ENCODE data around the gene SHC2. TPM values are rescaled to one million over a fixed set of nuclear protein-coding genes. Genes with fewer than 3 reads are reported as not detected.

Gene SHC2
- total and polyA plus RNA-seq, 2 of the 8 experiments (the other 6 are each of a cell fraction or from before 2014, with no cell fraction given), result 4.4 to 7.3 TPM

- DNase-seq (ENCODE audit: low read depth in 1 of 2, low spot score in 2 of 2), result peak in 1 of 2 experiments; percentile 39
- WGBS, 2 experiments (ENCODE audit: extremely low coverage in 1 of 2, insufficient coverage in 1 of 2, insufficient read length in 1 of 2, insufficient replicate concordance in 2 of 2, low coverage in 1 of 2, low lambda C conversion rate in 2 of 2, missing lambda C conversion rate in 1 of 2), result 95% methylated on average over 11 of the region's 11 CpGs; no CpG with 5 or more reads in 1 of the 2 experiments
Measured at GRCh38 chr19:402786-403185, 58.0 kb downstream of the SHC2 start.

More at GRCh38 chr19:402786-403185, 58.0 kb downstream of the SHC2 start:
- no peaks in the 10 kb centered on the region; a peak in 1 of 4 replicates for H3K9me3 ChIP-seq (ENCODE audit: insufficient read depth in 2 of 2, low read depth in 1 of 2, low read length in 1 of 2)
- H2BK20ac ChIP-seq (ENCODE audit: low read length), result no peak overlapping the region
- no peak for FAIRE-seq
- H2AFZ ChIP-seq (ENCODE audit: low read length), result no peak overlapping the region
- no peak overlapping the region for H3K23ac ChIP-seq (ENCODE audit: insufficient read length)
- H2BK120ac ChIP-seq (replicated peaks; ENCODE audit: low read depth, low read length), result no peak overlapping the region
- H4K5ac ChIP-seq (ENCODE audit: insufficient read length, low read depth, low read length), result no peak overlapping the region
- no peak overlapping the region for H3K18ac ChIP-seq (ENCODE audit: extremely low read depth, low read length)
- H3K4ac ChIP-seq (replicated peaks; ENCODE audit: insufficient read length, low read depth, low read length), result no peak overlapping the region
- 0 out of 2 replicates have a peak, but pooled peaks cover 2% of the 10 kb centered on the region for H3K79me1 ChIP-seq (ENCODE audit: low read depth, low read length)
- peaks cover 0 to 7% of the 10 kb centered on the region in 2 experiments for H4K20me1 ChIP-seq (replicated peaks in 1 of 2; ENCODE audit: control insufficient read depth in 1 of 2, insufficient read depth in 2 of 2, low read length in 2 of 2)
- no peak overlapping the region for H3K27ac ChIP-seq (ENCODE audit: low read depth, low read length)
- TF ChIP-seq BACH1 (IDR thresholded peaks at IDR 0.05; ENCODE audit: low read length), result no peak
- TF ChIP-seq CTCF (IDR thresholded peaks at IDR 0.05; ENCODE audit: control extremely low read depth in 1 of 3, insufficient read depth in 1 of 3, low read depth in 1 of 3, low read length in 3 of 3), result no peak
- TF ChIP-seq CBX8 (IDR thresholded peaks at IDR 0.05; ENCODE audit: borderline replicate concordance, low read depth, low read length), result no peak
- no peaks in the 10 kb centered on the region for H3K23me2 ChIP-seq (ENCODE audit: low read depth, low read length)
- H4K91ac ChIP-seq (replicated peaks; ENCODE audit: insufficient read length, low read length), result no peak overlapping the region
- H3K56ac ChIP-seq (replicated peaks; ENCODE audit: insufficient read length, low read depth, low read length), result no peak overlapping the region
- no peak overlapping the region for H4K8ac ChIP-seq (ENCODE audit: extremely low read depth, insufficient read depth, low read length)
- POLR2A ChIA-PET (ENCODE audit: partially characterized antibody), result interaction anchor here (1.3 to 1.4 kb wide), 2 partner anchors 59 kb away, joined by 3 read pairs; no protein-coding TSS in a partner anchor
- no peaks in the 10 kb centered on the region for H3K79me2 ChIP-seq (ENCODE audit: control insufficient read depth in 1 of 2, insufficient read depth in 2 of 2, low read length in 2 of 2)
- no peak overlapping the region for H2BK12ac ChIP-seq (ENCODE audit: low read depth, low read length)
- H3K4me2 ChIP-seq (ENCODE audit: insufficient read depth in 1 of 2, low read depth in 2 of 2, low read length in 2 of 2), result no peak overlapping the region
- H3K4me3 ChIP-seq (ENCODE audit: extremely low read depth in 1 of 4, insufficient read depth in 2 of 4, low read depth in 3 of 4, low read length in 4 of 4), result no peak overlapping the region
- H2BK15ac ChIP-seq (ENCODE audit: low read length), result no peak overlapping the region
- no peak overlapping the region for H2AK5ac ChIP-seq (ENCODE audit: low read depth, low read length)
- no peaks in the 10 kb centered on the region; a peak in 1 of 8 replicates for H3K36me3 ChIP-seq (ENCODE audit: control insufficient read depth in 2 of 4, insufficient read depth in 4 of 4, low read length in 3 of 4)
- no peaks in the 10 kb centered on the region; a peak in 2 of 7 replicates for H3K27me3 ChIP-seq (replicated peaks in 1 of 4; ENCODE audit: control insufficient read depth in 3 of 4, extremely low read depth in 1 of 4, insufficient read depth in 3 of 4, low read length in 3 of 4)
- no peak overlapping the region for H2BK5ac ChIP-seq (ENCODE audit: low read depth, low read length)
- no peak overlapping the region for H3K9ac ChIP-seq (replicated peaks in 1 of 4; ENCODE audit: extremely low read depth in 1 of 4, low read depth in 3 of 4, low read length in 3 of 4)
- CTCF ChIA-PET (ENCODE audit: partially characterized antibody), result interaction anchor here (1.3 to 1.6 kb wide), 2 partner anchors 9 to 108 kb away, joined by 3 read pairs; no protein-coding TSS in a partner anchor
- H3K4me1 ChIP-seq (replicated peaks in 1 of 4; ENCODE audit: control insufficient read depth in 3 of 4, insufficient read depth in 4 of 4, low read length in 3 of 4), result peaks cover 0 to 2% (median 0%) of the 10 kb centered on the region in 4 experiments; a peak in 1 of 7 replicates
- H3K14ac ChIP-seq (ENCODE audit: insufficient read length), result no peak overlapping the region

All from H1 (cell line).